GM21737 (cell line): ENCODE results near the gene PHPT1.
"Not testable (repeated sequence)": the region's sequence is repeated elsewhere in the genome, so short reads cannot be mapped to it uniquely, and the experiment has no call there.

ENCODE experiments used
- ATAC-seq: cut with Tn5 transposase; IDR thresholded peaks from one replicate; pipeline ENCODE4 v1.9.1; 2021; ENCODE audit warnings: mild to moderate bottlenecking, moderate library complexity; ENCODE audit not compliant: unreplicated experiment

PHPT1 gene

GRCh38 chr9:136857581-136858412, 8.6 kb downstream of the PHPT1 start:
- no peak for ATAC-seq

GRCh38 chr9:136858452-136858843, 9.2 kb downstream of the PHPT1 start:
- no peak for ATAC-seq

- no peak for ATAC-seq
These were observed 9.9 kb downstream of the PHPT1 start for GRCh38 chr9:136858844-136859757.

GRCh38 chr9:136860529-136860928, 11.3 kb downstream of the PHPT1 start:
- ATAC-seq, result no peak

GRCh38 chr9:136860933-136861873, 12.0 kb downstream of the PHPT1 start:
- no peak for ATAC-seq

- ATAC-seq, result no peak
These were observed 12.8 kb downstream of the PHPT1 start for GRCh38 chr9:136861874-136862457.

- ATAC-seq, result no peak
These were observed 13.8 kb downstream of the PHPT1 start for GRCh38 chr9:136862849-136863622.

- no peak for ATAC-seq
These were observed 14.5 kb downstream of the PHPT1 start for GRCh38 chr9:136863623-136864273.

- no peak for ATAC-seq
These were observed 16.0 kb downstream of the PHPT1 start for GRCh38 chr9:136865041-136865767.

GRCh38 chr9:136865768-136866103, 16.5 kb downstream of the PHPT1 start:
- no peak for ATAC-seq

GRCh38 chr9:136866898-136867421, 17.8 kb downstream of the PHPT1 start:
- ATAC-seq, result not testable (repeated sequence)

GRCh38 chr9:136867480-136867879, 18.3 kb downstream of the PHPT1 start:
- ATAC-seq, result no peak

GRCh38 chr9:136867917-136868316, 18.7 kb downstream of the PHPT1 start:
- no peak for ATAC-seq

GRCh38 chr9:136868644-136869043, 19.4 kb downstream of the PHPT1 start:
- ATAC-seq, result no peak

- ATAC-seq, result not testable (repeated sequence)
These were observed 20.4 kb downstream of the PHPT1 start for GRCh38 chr9:136869611-136870010.

GRCh38 chr9:136875155-136875554, 25.9 kb downstream of the PHPT1 start:
- no peak for ATAC-seq

GRCh38 chr9:136876476-136876875, 27.3 kb downstream of the PHPT1 start:
- ATAC-seq, result no peak

GRCh38 chr9:136880651-136881050, 31.4 kb downstream of the PHPT1 start:
- ATAC-seq, result no peak
